Prostate gland (tissue), 2 donors: ENCODE results near the gene HDAC8.

Source experiments
- POLR2A ChIP-seq: fragments of 450-650 bp; IDR thresholded peaks from one replicate; pipeline ENCODE4 v1.6.1; 2016; ENCODE audit warnings: antibody characterized with exemption, mild to moderate bottlenecking
- POLR2AphosphoS5 ChIP-seq: sonication (generic); formaldehyde crosslinking; IDR thresholded peaks from one replicate; pipeline ENCODE4 v1.6.1; 2017; ENCODE audit warnings: antibody characterized with exemption
- TF ChIP-seq, protein P1 (sequence below), 4 experiments: fragments of 200-600 bp in 2 of 4; fragments of 450-650 bp in 2 of 4; sonication (generic) in 2 of 4; IDR thresholded peaks; 1 replicate in 3 of 4; 2 replicates in 1 of 4; pipeline ENCODE4 v1.5.1; 2016 to 2019; ENCODE audit warnings: antibody characterized with exemption in 4 of 4, mild to moderate bottlenecking in 2 of 4, moderate library complexity in 2 of 4

- no peak for TF ChIP-seq POLR2A
- TF ChIP-seq, protein P1, sequence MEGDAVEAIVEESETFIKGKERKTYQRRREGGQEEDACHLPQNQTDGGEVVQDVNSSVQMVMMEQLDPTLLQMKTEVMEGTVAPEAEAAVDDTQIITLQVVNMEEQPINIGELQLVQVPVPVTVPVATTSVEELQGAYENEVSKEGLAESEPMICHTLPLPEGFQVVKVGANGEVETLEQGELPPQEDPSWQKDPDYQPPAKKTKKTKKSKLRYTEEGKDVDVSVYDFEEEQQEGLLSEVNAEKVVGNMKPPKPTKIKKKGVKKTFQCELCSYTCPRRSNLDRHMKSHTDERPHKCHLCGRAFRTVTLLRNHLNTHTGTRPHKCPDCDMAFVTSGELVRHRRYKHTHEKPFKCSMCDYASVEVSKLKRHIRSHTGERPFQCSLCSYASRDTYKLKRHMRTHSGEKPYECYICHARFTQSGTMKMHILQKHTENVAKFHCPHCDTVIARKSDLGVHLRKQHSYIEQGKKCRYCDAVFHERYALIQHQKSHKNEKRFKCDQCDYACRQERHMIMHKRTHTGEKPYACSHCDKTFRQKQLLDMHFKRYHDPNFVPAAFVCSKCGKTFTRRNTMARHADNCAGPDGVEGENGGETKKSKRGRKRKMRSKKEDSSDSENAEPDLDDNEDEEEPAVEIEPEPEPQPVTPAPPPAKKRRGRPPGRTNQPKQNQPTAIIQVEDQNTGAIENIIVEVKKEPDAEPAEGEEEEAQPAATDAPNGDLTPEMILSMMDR (IDR thresholded peaks at IDR 0.05): no peak
- TF ChIP-seq POLR2AphosphoS5: no peak
Observed at GRCh38 chrX:72373136-72373535, 199.5 kb downstream of the HDAC8 start.
